AG04450 (cell line): ENCODE results near the gene HSPB9. TPM values are rescaled to one million over a fixed set of nuclear protein-coding genes. Genes with fewer than 3 reads are reported as not detected.

Source experiments
- CTCF ChIA-PET: fragments of 300-600, 350-600 bp; formaldehyde crosslinking; extraction: SDS; loops from one replicate; lab custom pipeline; 2022; ENCODE audit warnings: antibody characterized with exemption, inconsistent platforms; lab: Charles Lee
- POLR2A ChIA-PET: fragments of 350-600 bp; formaldehyde crosslinking; extraction: SDS; loops from one replicate; lab custom pipeline; 2021; ENCODE audit warnings: antibody characterized with exemption, inconsistent platforms; lab: Yijun Ruan, JAX
- DNase-seq: peaks from one replicate; pipeline ENCODE4 v3.0.0-alpha.2; 2011; ENCODE audit warnings: low read depth, low spot score
- H3K27ac ChIP-seq: one replicate; pipeline ENCODE4 v1.5.1; 2012; ENCODE audit warnings: low read depth, low read length, control low read depth
- H3K27me3 ChIP-seq: one replicate; pipeline ENCODE4 v1.6.0; 2012; ENCODE audit warnings: low read length; ENCODE audit not compliant: control insufficient read depth, insufficient read depth
- H3K4me3 ChIP-seq: 2 replicates; pipeline ENCODE4 v1.5.1; 2011; ENCODE audit warnings: mild to moderate bottlenecking, low read depth, low read length, control low read depth
- H3K9me3 ChIP-seq: 2 replicates; pipeline ENCODE4 v1.5.1; 2012; ENCODE audit warnings: low read length; ENCODE audit not compliant: control insufficient read depth, insufficient read depth
- CTCF ChIP-seq: IDR thresholded peaks from 2 replicates; pipeline ENCODE4 v1.5.1; 2011; ENCODE audit warnings: low read depth, low read length, control low read depth, inconsistent platforms
- polyA plus RNA-seq: library from polyadenylated mRNA; depleted of rRNA; stranded (reverse); fragments of >200 nt; gene quantifications from 2 replicates; pipeline ENCODE4 v1.2.3, GENCODE V29; 2011

HSPB9 gene
- polyA plus RNA-seq, 1 experiment, result not detected

GRCh38 chr17:42130310-42130936 is 7.8 kb downstream of the HSPB9 start:
- ChIA-PET POLR2A (no interaction called here), CTCF (no interaction called here)
- Histone ChIP-seq H3K9me3 (no peaks in the 10 kb centered on the region), H3K4me3 (no peak overlapping the region), H3K27ac (no peak overlapping the region), H3K27me3 (no peaks in the 10 kb centered on the region)
- no peak for DNase-seq
- TF ChIP-seq CTCF, result no peak

- ChIA-PET CTCF (no interaction called here), POLR2A (no interaction called here)
- TF ChIP-seq CTCF, result no peak
- Histone ChIP-seq H3K4me3 (no peak overlapping the region), H3K27me3 (no peaks in the 10 kb centered on the region), H3K9me3 (no peaks in the 10 kb centered on the region), H3K27ac (no peak overlapping the region)
- DNase-seq, result no peak
These were observed 8.6 kb downstream of the HSPB9 start for GRCh38 chr17:42131232-42131631.

- Histone ChIP-seq H3K9me3 (no peaks in the 10 kb centered on the region), H3K27me3 (no peaks in the 10 kb centered on the region), H3K27ac (no peak overlapping the region), H3K4me3 (no peak overlapping the region)
- POLR2A ChIA-PET, result no interaction called here
- CTCF ChIA-PET, result no interaction called here
- no peak for DNase-seq
- no peak for TF ChIP-seq CTCF
These were observed 9.4 kb downstream of the HSPB9 start for GRCh38 chr17:42131981-42132432.

- DNase-seq, result no peak
- H3K27me3 ChIP-seq, result no peaks in the 10 kb centered on the region
- H3K4me3 ChIP-seq, result no peak overlapping the region
- CTCF ChIA-PET, result no interaction called here
- POLR2A ChIA-PET, result no interaction called here
- H3K27ac ChIP-seq, result peak overlapping the region; percentile 57
- no peaks in the 10 kb centered on the region for H3K9me3 ChIP-seq
- no peak for TF ChIP-seq CTCF
These were observed 10.3 kb downstream of the HSPB9 start for GRCh38 chr17:42132941-42133340.

GRCh38 chr17:42133461-42134041 is 10.9 kb downstream of the HSPB9 start:
- H3K9me3 ChIP-seq, result no peaks in the 10 kb centered on the region
- TF ChIP-seq CTCF, result no peak
- no peak for DNase-seq
- ChIA-PET POLR2A (no interaction called here), CTCF (no interaction called here)
- H3K4me3 ChIP-seq, result no peak overlapping the region
- H3K27me3 ChIP-seq, result no peaks in the 10 kb centered on the region
- peak overlapping the region; percentile 57 for H3K27ac ChIP-seq
